ENCODE results near the gene MAML2. TPM values are rescaled to one million over a fixed set of nuclear protein-coding genes. Genes with fewer than 3 reads are reported as not detected.

The MAML2 gene
- total RNA-seq, 1 donor from 2014 or later, result 3.8 TPM

GRCh38 chr11:96260532-96260931 lies 82.5 kb downstream of the MAML2 start:
- Histone ChIP-seq H3K27me3 (no peaks in the 10 kb centered on the region), H3K4me1 (no peaks in the 10 kb centered on the region), H4K20me1 (ENCODE audit: low read depth) (no peaks in the 10 kb centered on the region), H3K79me2 (ENCODE audit: low read depth) (no peaks in the 10 kb centered on the region), H3K27ac (no peak overlapping the region), H3K36me3 (no peaks in the 10 kb centered on the region), H3K9me3 (ENCODE audit: low read depth) (no peaks in the 10 kb centered on the region), H3K4me2 (no peak overlapping the region), H3K9ac (no peak overlapping the region), H3F3A (ENCODE audit: low read depth) (no peaks in the 10 kb centered on the region), H3K4me3 (no peak overlapping the region), H2AFZ (replicated peaks) (no peak overlapping the region)
- DNase-seq (ENCODE audit: low spot score), result no peak
- Mint-ChIP-seq H3K27me3 (ENCODE audit: insufficient read depth, low read depth) (peaks cover 2% of the 10 kb centered on the region), H3K4me3 (no peak overlapping the region), H3K4me1 (peaks cover 27% of the 10 kb centered on the region), H3K27ac (no peak overlapping the region), H3K9me3 (no peaks in the 10 kb centered on the region), H3K36me3 (peaks cover 5% of the 10 kb centered on the region)
- TF ChIP-seq EZH2phosphoT487 (IDR thresholded peaks at IDR 0.05), result no peak
- TF ChIP-seq EZH2 (IDR thresholded peaks at IDR 0.05), result no peak
- TF ChIP-seq CTCF (IDR thresholded peaks at IDR 0.05), result no peak

- H3K27me3 Mint-ChIP-seq (ENCODE audit: insufficient read depth, low read depth), result peaks cover 2% of the 10 kb centered on the region
- Histone ChIP-seq H3K9me3 (ENCODE audit: low read depth) (no peaks in the 10 kb centered on the region), H3K27me3 (no peaks in the 10 kb centered on the region), H3K27ac (no peak overlapping the region), H3K79me2 (ENCODE audit: low read depth) (no peaks in the 10 kb centered on the region), H3F3A (ENCODE audit: low read depth) (no peaks in the 10 kb centered on the region), H3K9ac (no peak overlapping the region), H3K4me1 (no peaks in the 10 kb centered on the region), H2AFZ (replicated peaks) (no peak overlapping the region), H3K4me3 (no peak overlapping the region), H3K4me2 (no peak overlapping the region), H4K20me1 (ENCODE audit: low read depth) (no peaks in the 10 kb centered on the region), H3K36me3 (no peaks in the 10 kb centered on the region)
- peaks cover 5% of the 10 kb centered on the region for H3K36me3 Mint-ChIP-seq
- TF ChIP-seq EZH2 (IDR thresholded peaks at IDR 0.05) (no peak), EZH2phosphoT487 (IDR thresholded peaks at IDR 0.05) (no peak), CTCF (IDR thresholded peaks at IDR 0.05) (no peak)
- peaks cover 30% of the 10 kb centered on the region for H3K4me1 Mint-ChIP-seq
- H3K27ac Mint-ChIP-seq, result no peak overlapping the region
- H3K4me3 Mint-ChIP-seq, result no peak overlapping the region
- no peak for DNase-seq (ENCODE audit: low spot score)
- no peaks in the 10 kb centered on the region for H3K9me3 Mint-ChIP-seq
Observed at GRCh38 chr11:96260067-96260511, 82.9 kb downstream of the MAML2 start.

GRCh38 chr11:96259134-96259830 lies 83.7 kb downstream of the MAML2 start:
- Histone ChIP-seq H3K9me3 (ENCODE audit: low read depth) (no peaks in the 10 kb centered on the region), H3K4me1 (peaks cover 2% of the 10 kb centered on the region), H3K9ac (no peak overlapping the region), H3K36me3 (no peaks in the 10 kb centered on the region), H3K79me2 (ENCODE audit: low read depth) (no peaks in the 10 kb centered on the region), H3K4me2 (no peak overlapping the region), H3F3A (ENCODE audit: low read depth) (no peaks in the 10 kb centered on the region), H3K27ac (no peak overlapping the region), H4K20me1 (ENCODE audit: low read depth) (no peaks in the 10 kb centered on the region), H3K27me3 (no peaks in the 10 kb centered on the region), H2AFZ (replicated peaks) (no peak overlapping the region), H3K4me3 (no peak overlapping the region)
- Mint-ChIP-seq H3K4me1 (peaks cover 35% of the 10 kb centered on the region), H3K27ac (no peak overlapping the region), H3K27me3 (ENCODE audit: insufficient read depth, low read depth) (peaks cover 2% of the 10 kb centered on the region), H3K36me3 (peaks cover 5% of the 10 kb centered on the region), H3K9me3 (no peaks in the 10 kb centered on the region), H3K4me3 (no peak overlapping the region)
- no peak for TF ChIP-seq EZH2phosphoT487 (IDR thresholded peaks at IDR 0.05)
- no peak for TF ChIP-seq CTCF (IDR thresholded peaks at IDR 0.05)
- no peak for TF ChIP-seq EZH2 (IDR thresholded peaks at IDR 0.05)
- DNase-seq (ENCODE audit: low spot score), result no peak

Measured in neural progenitor cell (in vitro differentiated cells).